Measurements from ENCODE around the gene CYP4F3.
"Not testable (repeated sequence)": the region's sequence is repeated elsewhere in the genome, so short reads cannot be mapped to it uniquely, and the experiment has no call there.

Gene CYP4F3

GRCh38 chr19:15666186-15666585 lies 25.5 kb downstream of the CYP4F3 start:
- H3K27me3 ChIP-seq: no peaks in the 10 kb centered on the region

DNA sequence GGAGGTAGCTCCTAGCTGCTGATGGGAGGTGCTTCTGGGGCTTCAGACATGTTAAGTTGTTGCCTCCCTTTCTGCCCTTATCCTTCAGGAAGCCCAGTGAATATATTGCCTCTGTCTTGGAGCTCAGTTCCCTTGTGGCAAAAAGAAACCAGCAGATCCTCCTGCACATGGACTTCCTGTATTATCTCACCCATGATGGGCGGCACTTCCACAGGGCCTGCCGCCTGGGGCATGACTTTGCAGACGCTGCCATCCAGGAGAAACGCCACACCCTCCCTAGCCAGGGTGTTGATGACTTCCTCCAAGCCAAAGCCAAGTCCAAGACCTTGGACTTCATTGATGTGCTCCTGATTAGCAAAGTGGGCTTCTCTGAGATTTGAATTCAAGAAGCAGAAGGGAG lies 26.2 kb downstream of the CYP4F3 start:
- Histone ChIP-seq H3K36me3 (no peaks in the 10 kb centered on the region), H3K27ac (no peak overlapping the region), H3K4me3 (no peak overlapping the region), H3K4me2 (no peak overlapping the region), H3K9ac (no peak overlapping the region), H3K9me3 (no peaks in the 10 kb centered on the region), H3K4me1 (no peaks in the 10 kb centered on the region), H4K20me1 (no peaks in the 10 kb centered on the region), H3K27me3 (no peaks in the 10 kb centered on the region)
- TF ChIP-seq Cebpa-rat (IDR thresholded peaks at IDR 0.05): no peak

More at GRCh38 chr19:15666186-15666585, 25.5 kb downstream of the CYP4F3 start:
- H3K9ac ChIP-seq: no peak overlapping the region
- H3K27ac ChIP-seq: no peak overlapping the region
- TF ChIP-seq Cebpa-rat (IDR thresholded peaks at IDR 0.05): no peak
- H3K4me2 ChIP-seq: no peak overlapping the region
- no peaks in the 10 kb centered on the region for H3K36me3 ChIP-seq
- H4K20me1 ChIP-seq: no peaks in the 10 kb centered on the region
- H3K4me1 ChIP-seq: no peaks in the 10 kb centered on the region
- no peak overlapping the region for H3K4me3 ChIP-seq
- no peaks in the 10 kb centered on the region for H3K9me3 ChIP-seq

- H3K36me3 ChIP-seq: no peaks in the 10 kb centered on the region
- TF ChIP-seq Cebpa-rat (IDR thresholded peaks at IDR 0.05): no peak
- H3K4me3 ChIP-seq: no peak overlapping the region
- H3K9ac ChIP-seq: no peak overlapping the region
- H3K4me1 ChIP-seq: 0 out of 2 replicates have a peak, but pooled peaks cover 7% of the 10 kb centered on the region
- no peak overlapping the region for H3K27ac ChIP-seq
- no peaks in the 10 kb centered on the region for H3K27me3 ChIP-seq
- H3K4me2 ChIP-seq: no peak overlapping the region
- H4K20me1 ChIP-seq: no peaks in the 10 kb centered on the region
- no peaks in the 10 kb centered on the region for H3K9me3 ChIP-seq
These were observed 28.7 kb downstream of the CYP4F3 start for GRCh38 chr19:15669440-15669839.

DNA sequence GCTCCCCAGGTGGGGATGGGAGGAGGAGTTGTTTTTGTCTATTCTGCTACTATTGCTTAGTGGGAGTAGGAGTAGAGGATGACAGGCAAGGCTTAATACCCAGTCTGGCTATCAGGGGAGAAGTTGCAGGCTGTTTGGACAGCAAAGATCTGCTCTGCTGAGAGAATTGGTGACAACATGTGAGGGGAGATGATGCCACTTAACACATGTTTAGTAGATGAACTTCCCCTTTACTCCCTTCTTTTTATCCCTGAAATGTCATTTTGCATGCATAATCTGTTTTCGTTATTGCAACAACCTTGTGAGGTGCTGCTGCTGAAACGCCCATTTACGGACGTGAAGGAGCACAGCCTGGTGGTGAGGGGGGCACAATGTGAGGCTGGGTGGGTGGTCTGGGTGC lies 29.2 kb downstream of the CYP4F3 start:
- Histone ChIP-seq H3K4me2 (no peak overlapping the region), H3K9ac (no peak overlapping the region), H3K27ac (no peak overlapping the region), H3K4me1 (0 out of 2 replicates have a peak, but pooled peaks cover 7% of the 10 kb centered on the region), H3K36me3 (no peaks in the 10 kb centered on the region), H3K4me3 (no peak overlapping the region), H3K27me3 (no peaks in the 10 kb centered on the region), H3K9me3 (no peaks in the 10 kb centered on the region), H4K20me1 (no peaks in the 10 kb centered on the region)
- no peak for TF ChIP-seq Cebpa-rat (IDR thresholded peaks at IDR 0.05)

DNA sequence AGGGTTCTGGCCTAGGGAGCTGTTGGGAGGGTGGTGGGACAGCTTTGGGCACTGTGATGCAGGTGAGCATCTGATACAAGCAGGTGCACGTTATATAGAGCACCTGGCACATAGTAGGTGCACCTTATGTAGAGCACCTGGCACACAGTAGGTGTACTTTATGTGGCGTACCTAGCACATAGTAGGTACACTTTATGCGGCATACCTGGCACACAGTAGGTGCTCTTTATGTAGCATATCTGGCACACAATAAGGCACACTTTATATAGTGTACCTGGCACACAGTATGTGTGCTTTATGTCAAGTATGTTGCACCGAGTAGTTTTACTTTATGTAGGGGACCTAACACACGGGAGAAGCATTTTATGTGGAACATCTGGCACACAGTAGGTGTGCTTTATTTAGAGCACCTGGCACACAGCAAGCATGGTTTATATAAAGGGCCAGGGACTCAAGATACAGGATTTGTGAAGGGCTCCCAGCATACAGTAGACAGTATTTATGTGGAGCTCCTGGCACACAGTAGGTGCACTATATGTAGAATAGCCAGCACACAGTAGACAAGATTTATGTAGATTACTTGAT lies 30.6 kb downstream of the CYP4F3 start:
- no peak overlapping the region for H3K4me3 ChIP-seq
- no peaks in the 10 kb centered on the region for H4K20me1 ChIP-seq
- no peak overlapping the region for H3K4me2 ChIP-seq
- TF ChIP-seq Cebpa-rat (IDR thresholded peaks at IDR 0.05): no peak
- H3K9me3 ChIP-seq: no peaks in the 10 kb centered on the region
- no peak overlapping the region for H3K27ac ChIP-seq
- no peak overlapping the region for H3K9ac ChIP-seq
- no peaks in the 10 kb centered on the region for H3K36me3 ChIP-seq
- 0 out of 2 replicates have a peak, but pooled peaks cover 7% of the 10 kb centered on the region for H3K4me1 ChIP-seq
- H3K27me3 ChIP-seq: no peaks in the 10 kb centered on the region

- no peak for TF ChIP-seq Cebpa-rat (IDR thresholded peaks at IDR 0.05)
- Histone ChIP-seq H3K4me1 (0 out of 2 replicates have a peak, but pooled peaks cover 7% of the 10 kb centered on the region), H3K36me3 (no peaks in the 10 kb centered on the region), H3K4me3 (no peak overlapping the region), H3K27ac (no peak overlapping the region), H3K27me3 (no peaks in the 10 kb centered on the region), H3K9ac (no peak overlapping the region), H4K20me1 (no peaks in the 10 kb centered on the region), H3K9me3 (no peaks in the 10 kb centered on the region), H3K4me2 (no peak overlapping the region)
These were observed 31.3 kb downstream of the CYP4F3 start for GRCh38 chr19:15671891-15672579.

DNA sequence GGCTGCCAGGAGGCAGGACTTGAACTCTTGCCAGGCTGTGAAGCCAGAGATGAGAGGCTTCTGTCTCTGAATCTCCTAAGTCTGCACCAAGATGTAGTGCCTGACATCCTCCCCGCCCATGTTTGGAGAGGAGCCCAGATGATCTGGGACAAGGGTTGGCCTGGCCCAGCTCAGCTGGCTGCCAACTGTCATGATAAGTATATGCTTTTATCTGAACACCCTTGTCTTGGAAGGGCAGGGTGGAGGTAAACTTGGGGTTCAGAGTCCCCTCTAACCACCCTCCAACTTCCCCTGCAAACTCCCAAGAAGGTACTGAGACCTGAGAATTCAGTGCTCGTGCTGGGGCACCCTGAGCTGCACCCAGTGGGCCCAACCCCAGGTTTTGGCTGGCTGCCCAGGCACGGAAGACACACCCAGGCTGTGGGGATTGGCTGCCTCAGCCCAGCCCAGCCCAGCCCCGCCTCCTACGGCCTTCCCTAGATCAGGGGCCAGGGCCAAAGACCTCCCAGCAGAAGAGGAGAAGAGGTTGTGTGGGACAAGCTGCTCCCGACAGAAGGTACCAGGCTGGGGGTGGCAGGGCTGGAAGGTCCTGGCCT lies 32.0 kb downstream of the CYP4F3 start, which contains the start of gene CYP4F12:
Gene CYP4F12 (plus strand): TSS at position 508 of the 596 bp plus-strand sequence. CDS start 443 bp downstream, outside the sequence.
- H3K27me3 ChIP-seq: no peaks in the 10 kb centered on the region
- H3K4me2 ChIP-seq: no peak within 1 kb of the TSS
- no peaks in the 10 kb centered on the region for H3K36me3 ChIP-seq
- H3K4me3 ChIP-seq: no peak within 1 kb of the TSS
- 0 out of 2 replicates have a peak, but pooled peaks cover 7% of the 10 kb centered on the region for H3K4me1 ChIP-seq
- no peaks in the 10 kb centered on the region for H3K9me3 ChIP-seq
- no peaks in the 10 kb centered on the region for H4K20me1 ChIP-seq
- no peak within 1 kb of the TSS for H3K27ac ChIP-seq
- TF ChIP-seq Cebpa-rat (IDR thresholded peaks at IDR 0.05): no peak
- H3K9ac ChIP-seq: no peak within 1 kb of the TSS

DNA sequence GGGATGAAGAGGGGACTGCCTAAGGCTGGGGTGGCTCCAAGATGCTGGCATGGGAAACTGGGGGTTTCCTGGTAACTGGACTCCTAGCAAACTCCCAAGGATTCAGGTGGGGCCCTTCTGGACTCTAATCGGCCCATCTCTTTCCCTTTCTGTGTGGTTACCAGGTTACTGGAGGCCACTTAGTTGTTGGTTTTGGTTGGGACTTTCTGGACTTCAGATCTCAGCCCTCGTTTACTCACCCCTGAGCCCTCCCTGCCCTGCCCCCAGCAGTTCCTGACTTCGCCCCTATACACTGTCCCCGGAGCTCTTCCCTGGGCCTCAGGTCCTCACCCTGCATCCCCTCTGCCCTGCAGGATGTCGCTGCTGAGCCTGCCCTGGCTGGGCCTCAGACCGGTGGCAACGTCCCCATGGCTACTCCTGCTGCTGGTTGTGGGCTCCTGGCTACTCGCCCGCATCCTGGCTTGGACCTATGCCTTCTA lies 32.5 kb downstream of the CYP4F3 start:
- no peaks in the 10 kb centered on the region for H4K20me1 ChIP-seq
- H3K9me3 ChIP-seq: no peaks in the 10 kb centered on the region
- H3K4me1 ChIP-seq: 0 out of 2 replicates have a peak, but pooled peaks cover 7% of the 10 kb centered on the region
- H3K9ac ChIP-seq: no peak overlapping the region
- no peak overlapping the region for H3K27ac ChIP-seq
- no peaks in the 10 kb centered on the region for H3K36me3 ChIP-seq
- H3K4me2 ChIP-seq: no peak overlapping the region
- H3K27me3 ChIP-seq: no peaks in the 10 kb centered on the region
- H3K4me3 ChIP-seq: no peak overlapping the region
- TF ChIP-seq Cebpa-rat (IDR thresholded peaks at IDR 0.05): no peak

GRCh38 chr19:15675560-15675959 lies 34.9 kb downstream of the CYP4F3 start:
- H3K36me3 ChIP-seq: no peaks in the 10 kb centered on the region
- no peak overlapping the region for H3K4me2 ChIP-seq
- no peak overlapping the region for H3K27ac ChIP-seq
- no peaks in the 10 kb centered on the region for H4K20me1 ChIP-seq
- TF ChIP-seq Cebpa-rat (IDR thresholded peaks at IDR 0.05): no peak
- 0 out of 2 replicates have a peak, but pooled peaks cover 7% of the 10 kb centered on the region for H3K4me1 ChIP-seq
- H3K27me3 ChIP-seq: no peaks in the 10 kb centered on the region
- no peak overlapping the region for H3K9ac ChIP-seq
- no peaks in the 10 kb centered on the region for H3K9me3 ChIP-seq
- H3K4me3 ChIP-seq: no peak overlapping the region

GRCh38 chr19:15679089-15679488 lies 38.4 kb downstream of the CYP4F3 start:
- Histone ChIP-seq H3K9ac (no peak overlapping the region), H3K9me3 (no peaks in the 10 kb centered on the region), H4K20me1 (no peaks in the 10 kb centered on the region), H3K4me3 (no peak overlapping the region), H3K27ac (no peak overlapping the region), H3K4me2 (no peak overlapping the region), H3K4me1 (no peaks in the 10 kb centered on the region), H3K27me3 (no peaks in the 10 kb centered on the region), H3K36me3 (no peaks in the 10 kb centered on the region)
- TF ChIP-seq Cebpa-rat (IDR thresholded peaks at IDR 0.05): no peak

DNA sequence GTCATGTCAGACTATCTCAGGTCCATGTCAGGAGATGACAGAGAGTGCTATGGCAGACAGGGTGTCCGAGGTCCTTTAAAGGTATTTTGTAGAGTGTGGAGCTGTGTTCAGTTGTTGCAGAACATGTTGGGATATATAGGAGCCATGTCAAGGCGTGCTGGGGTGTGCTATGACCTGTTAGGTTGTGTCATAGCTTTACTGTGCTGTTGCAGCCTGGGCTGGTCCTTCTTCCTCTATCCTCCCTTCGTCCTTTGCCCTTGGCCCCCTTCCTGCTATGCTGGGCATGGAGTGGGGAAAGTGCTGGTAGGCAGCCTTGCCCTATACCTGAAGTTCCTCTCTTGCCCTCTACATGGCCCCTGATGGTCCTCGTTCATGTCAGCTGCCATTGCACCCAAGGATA lies 39.2 kb downstream of the CYP4F3 start:
- not testable (repeated sequence) for H3K9me3 ChIP-seq, H4K20me1 ChIP-seq, H3K9ac ChIP-seq, H3K27ac ChIP-seq, H3K27me3 ChIP-seq, H3K4me3 ChIP-seq, H3K4me2 ChIP-seq, H3K4me1 ChIP-seq, H3K36me3 ChIP-seq

Measured in BLaER1 (cell line).